ENCODE results near the gene DMGDH. TPM values are rescaled to one million over a fixed set of nuclear protein-coding genes. Genes with fewer than 3 reads are reported as not detected.

Gene DMGDH
- total RNA-seq, 5 donors from 2014 or later (not counting 1 experiment from before 2014, with no cell fraction given): 0.43 to 2.7 (median 0.70) TPM

- Mint-ChIP-seq H3K36me3 (no peaks in the 10 kb centered on the region), H3K4me3 (no peak overlapping the region), H3K4me1 (peaks cover 11 to 16% (median 15%) of the 10 kb centered on the region in 3 donors), H3K27me3 (peaks cover 48 to 58% of the 10 kb centered on the region in 2 donors), H3K27ac (no peak overlapping the region), H3K9me3 (no peaks in the 10 kb centered on the region)
- no peak overlapping the region for H3K27ac ChIP-seq (ENCODE audit: low read length)
- no CpG with 5 or more reads among the region's 1 CpG for WGBS (ENCODE audit: insufficient coverage)
- ChIA-PET CTCF (interaction anchor here (0.8 to 6.3 kb wide), 6 partner anchors 10 to 442 kb away, joined by 3 to 79 read pairs (median 6); no protein-coding TSS in a partner anchor), POLR2A (no interaction called here)
- H3K27me3 ChIP-seq (replicated peaks in 1 of 2; ENCODE audit: control insufficient read depth in 2 of 2, extremely low read depth in 1 of 2, insufficient read depth in 2 of 2, low read length in 1 of 2): peaks cover 0 to 9% of the 10 kb centered on the region in 2 experiments
- DNase-seq: no peak
- H3K9me3 ChIP-seq: no peaks in the 10 kb centered on the region
- no peak for ATAC-seq (replicated peaks in 1 of 4)
- H3K4me3 ChIP-seq (ENCODE audit: control insufficient read depth in 1 of 2, extremely low read depth in 1 of 2, low read length in 1 of 2): no peak overlapping the region
- peaks cover 0 to 4% of the 10 kb centered on the region in 2 experiments for H3K4me1 ChIP-seq (ENCODE audit: control insufficient read depth in 1 of 2, extremely low read depth in 1 of 2, insufficient read depth in 2 of 2, low read length in 2 of 2)
- H3K36me3 ChIP-seq (ENCODE audit: control insufficient read depth in 2 of 2, extremely low read depth in 1 of 2, insufficient read depth in 1 of 2, low read length in 1 of 2): no peaks in the 10 kb centered on the region
Measured at GRCh38 chr5:79023348-79023747, 46.1 kb downstream of the DMGDH start.

DNA sequence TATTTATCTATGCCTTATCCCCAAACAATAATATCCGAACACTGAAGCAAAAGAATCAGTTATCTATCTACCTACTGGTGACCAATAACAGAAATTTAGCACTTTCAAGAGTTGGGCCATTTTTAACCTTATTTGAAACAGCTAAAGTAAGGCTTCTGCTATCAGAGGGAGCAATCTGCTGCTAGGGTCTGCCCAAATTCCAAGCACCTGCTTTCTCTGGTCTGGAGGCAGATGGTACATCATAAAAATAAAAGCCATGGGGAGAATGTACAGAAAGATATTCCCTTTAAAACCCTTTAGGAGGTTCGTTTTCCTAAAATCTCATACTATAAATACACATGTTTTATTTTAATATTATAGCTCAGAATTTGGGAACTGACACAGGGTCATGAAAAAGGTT, 46.7 kb downstream of the DMGDH start:
- peaks cover 11 to 16% (median 15%) of the 10 kb centered on the region in 3 donors for H3K4me1 Mint-ChIP-seq
- peaks cover 48 to 58% of the 10 kb centered on the region in 2 donors for H3K27me3 Mint-ChIP-seq
- H3K4me1 ChIP-seq (ENCODE audit: control insufficient read depth in 1 of 2, extremely low read depth in 1 of 2, insufficient read depth in 2 of 2, low read length in 2 of 2): peaks cover 0 to 4% of the 10 kb centered on the region in 2 experiments
- ChIA-PET POLR2A (interaction anchor here in 1 of 2 donors (0.6 kb wide), 1 partner anchor 1227 kb away, joined by 3 read pairs; no protein-coding TSS in a partner anchor), CTCF (interaction anchor here (0.6 to 6.3 kb wide), 8 partner anchors 10 to 442 kb away, joined by 3 to 79 read pairs (median 5); no protein-coding TSS in a partner anchor)
- no peaks in the 10 kb centered on the region for H3K36me3 ChIP-seq (ENCODE audit: control insufficient read depth in 2 of 2, extremely low read depth in 1 of 2, insufficient read depth in 1 of 2, low read length in 1 of 2)
- no peak overlapping the region for H3K4me3 ChIP-seq (ENCODE audit: control insufficient read depth in 1 of 2, extremely low read depth in 1 of 2, low read length in 1 of 2)
- H3K27me3 ChIP-seq (replicated peaks in 1 of 2; ENCODE audit: control insufficient read depth in 2 of 2, extremely low read depth in 1 of 2, insufficient read depth in 2 of 2, low read length in 1 of 2): peaks cover 0 to 9% of the 10 kb centered on the region in 2 experiments
- DNase-seq (no peak), ATAC-seq (replicated peaks in 1 of 4) (no peak)
- H3K9me3 ChIP-seq: no peaks in the 10 kb centered on the region
- H3K27ac Mint-ChIP-seq: no peak overlapping the region
- no peaks in the 10 kb centered on the region for H3K9me3 Mint-ChIP-seq
- no peaks in the 10 kb centered on the region for H3K36me3 Mint-ChIP-seq
- H3K27ac ChIP-seq (ENCODE audit: low read length): no peak overlapping the region
- 50% methylated on average over 1 of the region's 2 CpGs for WGBS (ENCODE audit: insufficient coverage)
- H3K4me3 Mint-ChIP-seq: no peak overlapping the region

DNA sequence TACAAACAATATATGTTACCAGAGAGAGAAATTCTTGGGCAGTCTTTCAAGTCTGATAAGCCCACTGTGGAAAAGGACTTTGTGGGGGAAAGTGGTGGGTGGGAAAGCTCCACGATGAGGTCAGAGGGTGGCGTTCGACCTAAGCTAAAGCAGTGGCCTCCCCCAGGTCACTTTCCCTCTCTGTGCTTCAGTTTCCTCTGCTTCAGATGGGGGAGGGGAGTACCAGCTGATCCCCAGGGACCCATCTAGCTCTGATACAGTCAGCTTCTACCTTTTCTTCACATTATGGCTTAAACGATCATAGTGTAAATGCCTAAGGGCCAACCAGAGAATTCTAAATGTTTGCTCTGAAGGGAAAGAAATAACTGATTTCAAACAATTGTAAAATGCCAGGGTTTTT, 47.7 kb downstream of the DMGDH start:
- H3K27ac Mint-ChIP-seq: no peak overlapping the region
- H3K9me3 Mint-ChIP-seq: no peaks in the 10 kb centered on the region
- Histone ChIP-seq H3K27me3 (replicated peaks in 1 of 2; ENCODE audit: control insufficient read depth in 2 of 2, extremely low read depth in 1 of 2, insufficient read depth in 2 of 2, low read length in 1 of 2) (peaks cover 0 to 9% of the 10 kb centered on the region in 2 experiments), H3K4me1 (ENCODE audit: control insufficient read depth in 1 of 2, extremely low read depth in 1 of 2, insufficient read depth in 2 of 2, low read length in 2 of 2) (peaks cover 0 to 4% of the 10 kb centered on the region in 2 experiments), H3K36me3 (ENCODE audit: control insufficient read depth in 2 of 2, extremely low read depth in 1 of 2, insufficient read depth in 1 of 2, low read length in 1 of 2) (no peaks in the 10 kb centered on the region), H3K9me3 (no peaks in the 10 kb centered on the region), H3K4me3 (ENCODE audit: control insufficient read depth in 1 of 2, extremely low read depth in 1 of 2, low read length in 1 of 2) (no peak overlapping the region), H3K27ac (ENCODE audit: low read length) (no peak overlapping the region)
- no peaks in the 10 kb centered on the region for H3K36me3 Mint-ChIP-seq
- H3K4me3 Mint-ChIP-seq: no peak overlapping the region
- H3K27me3 Mint-ChIP-seq: peaks cover 48 to 55% of the 10 kb centered on the region in 2 donors
- no CpG with 5 or more reads among the region's 4 CpGs for WGBS (ENCODE audit: insufficient coverage)
- no peak for ATAC-seq (replicated peaks in 1 of 4)
- ChIA-PET CTCF (interaction anchor here (0.7 to 6.3 kb wide), 4 partner anchors 11 to 112 kb away, joined by 3 to 79 read pairs (median 4); no protein-coding TSS in a partner anchor), POLR2A (no interaction called here)
- peaks cover 11 to 16% (median 15%) of the 10 kb centered on the region in 3 donors for H3K4me1 Mint-ChIP-seq
- DNase-seq: no peak

GRCh38 chr5:79020861-79021561, 48.5 kb downstream of the DMGDH start:
- no peaks in the 10 kb centered on the region for H3K9me3 ChIP-seq
- Mint-ChIP-seq H3K4me1 (peaks cover 11 to 16% (median 15%) of the 10 kb centered on the region in 3 donors), H3K27me3 (peaks cover 48 to 55% of the 10 kb centered on the region in 2 donors), H3K27ac (no peak overlapping the region), H3K36me3 (no peaks in the 10 kb centered on the region), H3K9me3 (no peaks in the 10 kb centered on the region), H3K4me3 (no peak overlapping the region)
- H3K36me3 ChIP-seq (ENCODE audit: control insufficient read depth in 2 of 2, extremely low read depth in 1 of 2, insufficient read depth in 1 of 2, low read length in 1 of 2): no peaks in the 10 kb centered on the region
- POLR2A ChIA-PET: interaction anchor here in 1 of 2 donors (0.6 kb wide), 1 partner anchor 615 kb away, joined by 3 read pairs; no protein-coding TSS in a partner anchor
- CTCF ChIA-PET: interaction anchor here (0.5 to 6.3 kb wide), 6 partner anchors 12 to 613 kb away, joined by 3 to 79 read pairs (median 4); no protein-coding TSS in a partner anchor
- DNase-seq: peak in 19 of 35 experiments; percentile 2 to 54 (median 16)
- H3K27me3 ChIP-seq (replicated peaks in 1 of 2; ENCODE audit: control insufficient read depth in 2 of 2, extremely low read depth in 1 of 2, insufficient read depth in 2 of 2, low read length in 1 of 2): peaks cover 0 to 9% of the 10 kb centered on the region in 2 experiments
- WGBS (ENCODE audit: insufficient coverage): 0% methylated on average over 1 of the region's 14 CpGs
- peak in 3 of 4 experiments; percentile 34 to 50 (median 39) for ATAC-seq (replicated peaks in 1 of 4)
- H3K4me1 ChIP-seq (ENCODE audit: control insufficient read depth in 1 of 2, extremely low read depth in 1 of 2, insufficient read depth in 2 of 2, low read length in 2 of 2): peaks cover 0 to 4% of the 10 kb centered on the region in 2 experiments
- no peak overlapping the region for H3K27ac ChIP-seq (ENCODE audit: low read length)
- H3K4me3 ChIP-seq (ENCODE audit: control insufficient read depth in 1 of 2, extremely low read depth in 1 of 2, low read length in 1 of 2): no peak overlapping the region

DNA sequence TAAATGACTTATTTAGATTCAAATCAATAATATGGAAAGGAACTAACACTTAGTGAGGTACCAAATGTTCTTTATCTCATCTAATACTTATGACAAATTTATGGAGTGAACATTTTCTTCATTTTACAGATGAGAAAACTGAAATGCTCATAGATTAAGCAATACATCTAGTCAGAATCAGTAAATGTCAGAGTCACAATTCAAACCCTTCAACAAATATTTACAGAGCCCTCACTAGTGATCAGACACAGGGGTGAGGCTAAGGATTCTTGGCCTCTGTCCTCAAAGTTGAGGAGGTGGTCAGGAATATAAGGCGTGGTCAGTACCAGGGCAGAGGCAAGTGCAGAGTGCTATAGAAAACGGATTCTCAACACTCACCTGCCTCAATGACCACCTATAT, 54.8 kb downstream of the DMGDH start:
- ATAC-seq (replicated peaks in 1 of 4) (no peak), DNase-seq (no peak)
- Histone ChIP-seq H3K4me3 (ENCODE audit: control insufficient read depth in 1 of 2, extremely low read depth in 1 of 2, low read length in 1 of 2) (no peak overlapping the region), H3K27me3 (replicated peaks in 1 of 2; ENCODE audit: control insufficient read depth in 2 of 2, extremely low read depth in 1 of 2, insufficient read depth in 2 of 2, low read length in 1 of 2) (peaks cover 0 to 9% of the 10 kb centered on the region in 2 experiments), H3K27ac (ENCODE audit: low read length) (no peak overlapping the region), H3K9me3 (no peaks in the 10 kb centered on the region), H3K4me1 (ENCODE audit: control insufficient read depth in 1 of 2, extremely low read depth in 1 of 2, insufficient read depth in 2 of 2, low read length in 2 of 2) (no peaks in the 10 kb centered on the region), H3K36me3 (ENCODE audit: control insufficient read depth in 2 of 2, extremely low read depth in 1 of 2, insufficient read depth in 1 of 2, low read length in 1 of 2) (no peaks in the 10 kb centered on the region)
- Mint-ChIP-seq H3K36me3 (peaks cover 4% of the 10 kb centered on the region), H3K4me1 (no peaks in the 10 kb centered on the region), H3K27ac (no peak overlapping the region), H3K27me3 (peaks cover 30 to 31% of the 10 kb centered on the region in 2 donors), H3K9me3 (peaks cover 8 to 15% (median 10%) of the 10 kb centered on the region in 3 donors), H3K4me3 (no peak overlapping the region)
- POLR2A ChIA-PET: no interaction called here
- CTCF ChIA-PET: no interaction called here
- 50% methylated on average over 1 of the region's 2 CpGs for WGBS (ENCODE audit: insufficient coverage)

DNA sequence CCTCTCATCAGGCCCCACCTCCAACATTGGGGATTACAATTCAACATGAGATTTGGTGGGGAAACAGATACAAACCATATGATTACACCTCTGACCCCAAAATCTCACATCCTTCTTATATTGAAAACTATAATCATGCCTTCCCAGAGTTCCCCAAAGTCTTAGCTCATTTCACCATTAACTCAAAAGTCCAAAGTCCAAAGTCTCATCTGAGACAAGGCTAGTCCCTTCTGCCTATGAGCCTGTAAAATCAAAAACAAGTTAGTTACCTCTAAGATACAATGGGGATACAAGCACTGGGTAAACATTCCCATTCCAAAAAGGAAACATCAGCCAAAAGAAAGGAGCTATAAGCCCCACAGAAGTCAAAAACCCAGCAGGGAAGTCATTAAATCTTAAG, 57.6 kb downstream of the DMGDH start:
- H3K4me3 Mint-ChIP-seq: no peak overlapping the region
- no peak for ATAC-seq (replicated peaks in 1 of 4)
- no peak for DNase-seq
- CTCF ChIA-PET: interaction anchor here in 1 of 2 donors (0.8 kb wide), 1 partner anchor 13 kb away, joined by 4 read pairs; no protein-coding TSS in a partner anchor
- Histone ChIP-seq H3K4me1 (ENCODE audit: control insufficient read depth in 1 of 2, extremely low read depth in 1 of 2, insufficient read depth in 2 of 2, low read length in 2 of 2) (no peaks in the 10 kb centered on the region), H3K4me3 (ENCODE audit: control insufficient read depth in 1 of 2, extremely low read depth in 1 of 2, low read length in 1 of 2) (no peak overlapping the region), H3K9me3 (no peaks in the 10 kb centered on the region), H3K36me3 (ENCODE audit: control insufficient read depth in 2 of 2, extremely low read depth in 1 of 2, insufficient read depth in 1 of 2, low read length in 1 of 2) (no peaks in the 10 kb centered on the region), H3K27ac (ENCODE audit: low read length) (no peak overlapping the region), H3K27me3 (replicated peaks in 1 of 2; ENCODE audit: control insufficient read depth in 2 of 2, extremely low read depth in 1 of 2, insufficient read depth in 2 of 2, low read length in 1 of 2) (peaks cover 0 to 6% of the 10 kb centered on the region in 2 experiments)
- POLR2A ChIA-PET: no interaction called here
- peaks cover 4% of the 10 kb centered on the region for H3K36me3 Mint-ChIP-seq
- H3K4me1 Mint-ChIP-seq: no peaks in the 10 kb centered on the region
- peaks cover 8 to 15% (median 10%) of the 10 kb centered on the region in 3 donors for H3K9me3 Mint-ChIP-seq
- no peak overlapping the region for H3K27ac Mint-ChIP-seq
- peaks cover 16 to 24% of the 10 kb centered on the region in 2 donors for H3K27me3 Mint-ChIP-seq
